ENCODE results near the gene FAM200B. TPM values are rescaled to one million over a fixed set of nuclear protein-coding genes. Genes with fewer than 3 reads are reported as not detected.

FAM200B gene
- polyA plus RNA-seq, 1 of the 3 experiments (the other 2 are of a cell fraction) = 46.3 TPM

- peak; percentile 97 for TF ChIP-seq NRF1 (IDR thresholded peaks at IDR 0.05; ENCODE audit: low read depth, low read length)
- TF ChIP-seq FOXJ3 (CRISPR knock-in tag; IDR thresholded peaks at IDR 0.05) = no peak
- TF ChIP-seq RAD21 (IDR thresholded peaks at IDR 0.05; ENCODE audit: low read length) = no peak
- TF ChIP-seq CTCF (IDR thresholded peaks at IDR 0.05) = 0 out of 2 replicates have a peak, but pooled peaks have one; percentile 12
- no peak for TF ChIP-seq USF2 (IDR thresholded peaks at IDR 0.05; ENCODE audit: borderline replicate concordance, low read depth, low read length)
- no peak for TF ChIP-seq GATA2 (CRISPR knock-in tag; IDR thresholded peaks at IDR 0.05)
- TF ChIP-seq RCOR1 (IDR thresholded peaks at IDR 0.05; ENCODE audit: low read length) = peak; percentile 39; the same call in 1 of the 2 replicates
- TF ChIP-seq FOSL2 (IDR thresholded peaks at IDR 0.05; ENCODE audit: borderline replicate concordance, low read depth) = 0 out of 2 replicates have a peak, but pooled peaks have one; percentile 23
Measured at GRCh38 chr4:15681372-15682241, at the start of gene FAM200B (continued).

- Histone ChIP-seq H3K4me3 (ENCODE audit: low read depth in 2 of 2, low read length in 1 of 2) (no peak overlapping the region), H3K4me2 (no peak overlapping the region), H3K27me3 (ENCODE audit: insufficient read depth) (no peaks in the 10 kb centered on the region), H3K36me3 (replicated peaks in 1 of 2; ENCODE audit: control insufficient read depth in 1 of 2, insufficient read depth in 2 of 2, low read length in 1 of 2) (peaks cover 53 to 91% of the 10 kb centered on the region in 2 experiments), H3K9ac (no peak overlapping the region), H4K20me1 (ENCODE audit: insufficient read depth) (no peaks in the 10 kb centered on the region), H2AFZ (ENCODE audit: low read depth) (no peak overlapping the region), H3K79me2 (ENCODE audit: insufficient read depth) (peaks cover 75% of the 10 kb centered on the region), H3F3A (replicated peaks; ENCODE audit: insufficient read depth) (no peaks in the 10 kb centered on the region), H3K4me1 (ENCODE audit: control insufficient read depth in 1 of 2, insufficient read depth in 2 of 2, low read depth in 1 of 2, low read length in 1 of 2) (no peaks in the 10 kb centered on the region), H3K27ac (ENCODE audit: low read depth in 2 of 2, low read length in 1 of 2) (no peak overlapping the region), H3K9me3 (no peaks in the 10 kb centered on the region), H3K9me2 (no peaks in the 10 kb centered on the region)
- ChIA-PET POLR2A (no interaction called here), CTCF (interaction anchor here (0.7 kb wide), 1 partner anchor 13 kb away, joined by 3 read pairs; no protein-coding TSS in a partner anchor)
- TF ChIP-seq USF1 (IDR thresholded peaks at IDR 0.05; ENCODE audit: borderline replicate concordance, low read depth) (no peak), USF2 (IDR thresholded peaks at IDR 0.05; ENCODE audit: borderline replicate concordance, low read depth, low read length) (no peak), RXRA (IDR thresholded peaks at IDR 0.05; ENCODE audit: borderline replicate concordance, low read depth) (no peak), EZH2phosphoT487 (IDR thresholded peaks at IDR 0.05; ENCODE audit: borderline replicate concordance, low read depth) (no peak), IRF3 (IDR thresholded peaks at IDR 0.05; ENCODE audit: low read depth, low read length) (no peak)
- WGBS (ENCODE audit: low lambda C conversion rate) = 100% methylated on average over 1 of the region's 1 CpG
- DNase-seq = no peak
Measured at GRCh38 chr4:15636818-15637217, 44.8 kb upstream of the FAM200B start.
